Stimulated activated CD4-positive, alpha-beta T cell treated with anti-CD3 and anti-CD28 coated beads, Interleukin-1b, Interleukin-23, amount 100 ng/mL, for 48 hours (primary cell): ENCODE results near the gene SMKR1.
"Not testable (repeated sequence)": the region's sequence is repeated elsewhere in the genome, so short reads cannot be mapped to it uniquely, and the experiment has no call there.

Experiments
- DNase-seq: peaks from one replicate; pipeline ENCODE4 v3.0.0-alpha.2; 2020

SMKR1 gene

DNA sequence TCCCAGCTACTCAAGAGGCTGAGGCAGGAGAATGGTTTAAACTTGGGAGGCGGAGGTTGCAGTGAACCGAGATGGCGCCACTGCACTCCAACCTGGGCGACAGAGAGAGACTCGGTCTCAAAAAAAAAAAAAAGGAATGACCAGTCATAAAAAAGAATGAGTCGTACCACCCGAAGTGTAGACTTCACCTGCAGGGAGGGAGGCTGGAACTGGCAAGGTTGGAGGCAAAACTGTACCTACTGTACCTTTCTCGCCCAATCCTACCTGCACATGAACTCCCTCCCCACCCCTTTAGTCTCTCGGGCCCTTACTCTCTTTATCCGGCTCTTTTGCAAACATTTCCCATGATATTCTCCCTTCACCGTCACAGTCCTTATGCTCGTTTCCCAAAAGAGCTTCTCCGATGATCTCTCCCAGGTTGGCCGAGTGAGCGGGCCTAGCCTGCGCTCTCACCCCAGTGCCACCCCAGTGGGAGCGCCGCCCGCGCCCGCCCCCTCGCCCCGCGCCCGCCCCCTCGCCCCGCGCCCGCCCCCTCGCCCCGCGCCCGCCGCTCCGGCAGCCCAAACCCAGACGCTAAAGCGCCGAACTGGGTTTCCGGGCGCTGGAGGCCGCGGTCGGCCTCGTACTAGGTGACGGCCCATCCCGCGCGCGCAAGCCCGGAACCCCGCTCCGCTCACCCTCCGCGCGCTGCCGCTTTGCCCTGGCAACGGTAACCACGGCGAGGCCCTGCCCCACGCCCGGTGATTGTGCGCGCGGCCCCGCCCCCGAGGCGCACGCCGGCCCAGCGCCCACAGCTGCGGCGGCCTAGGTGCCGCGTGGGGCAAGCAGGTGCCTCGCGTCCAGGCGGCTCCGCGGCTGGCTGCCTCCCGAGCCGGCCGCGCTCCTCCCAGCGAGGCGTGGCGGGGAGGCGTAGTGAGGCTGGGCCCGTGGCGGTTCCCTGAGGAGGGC, at the start of gene SMKR1:
Gene SMKR1 (plus strand): TSS at position 772 of the 948 bp plus-strand sequence. CDS start 294 bp downstream, outside the sequence.
- peak; percentile 85 for DNase-seq

- DNase-seq = no peak
These were observed 49.6 kb upstream of the SMKR1 start for GRCh38 chr7:129452589-129453231.

DNA sequence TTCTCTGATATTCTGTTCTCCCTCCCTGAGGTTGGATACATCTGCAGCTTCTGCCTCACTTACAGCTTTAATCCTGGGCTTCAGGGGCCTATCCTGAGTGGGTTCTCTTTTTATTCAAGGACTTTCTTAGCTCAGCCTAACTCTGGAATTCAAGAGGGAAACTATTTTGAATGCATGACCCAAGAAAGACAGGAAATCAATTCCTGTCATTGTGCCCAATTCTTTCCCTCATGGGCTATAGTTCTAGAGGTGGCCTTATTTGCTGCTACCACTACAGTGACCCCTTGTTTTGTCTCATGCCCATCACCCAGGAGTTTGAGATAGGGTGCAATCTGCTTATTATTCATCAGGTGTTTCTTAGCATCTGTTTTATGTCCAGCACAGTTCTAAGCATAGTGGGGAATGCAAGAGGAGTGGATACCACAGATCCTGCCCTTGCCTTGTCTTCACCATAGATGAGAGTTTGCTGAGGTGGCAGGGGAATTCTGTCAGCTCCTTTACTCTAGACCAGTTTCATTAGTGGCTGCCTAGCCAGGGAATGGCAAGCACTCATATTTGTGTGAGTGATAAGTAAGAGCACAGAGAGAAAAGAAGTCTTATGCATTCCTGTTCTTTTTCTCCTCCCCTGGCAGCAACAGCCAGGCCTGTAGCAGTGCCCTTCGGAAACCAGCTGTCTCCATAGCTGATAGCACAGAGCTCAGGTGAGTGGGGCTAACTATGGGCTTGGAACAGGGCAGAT, 48.7 kb upstream of the SMKR1 start:
- DNase-seq = no peak

- DNase-seq = no peak
These were observed 48.1 kb upstream of the SMKR1 start for GRCh38 chr7:129454249-129454551.

DNA sequence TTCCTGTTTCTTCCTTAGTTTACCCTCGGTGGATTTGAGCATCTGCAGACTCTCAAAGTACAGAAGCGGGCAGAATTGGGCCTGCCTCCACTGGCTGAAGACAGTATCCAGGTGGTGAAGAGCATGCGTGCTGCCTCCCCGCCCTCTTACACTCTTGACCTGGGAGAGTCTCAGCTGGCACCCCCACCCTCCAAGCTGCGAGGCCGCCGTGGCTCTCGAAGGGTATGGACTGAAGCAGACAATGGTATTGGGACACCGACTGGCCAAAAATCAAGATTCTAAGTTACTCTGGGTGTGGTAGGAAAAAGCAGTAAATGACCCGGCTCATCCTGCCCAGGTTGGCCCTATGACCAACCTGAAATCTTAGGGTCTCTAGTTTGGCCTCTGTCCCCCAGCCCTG, 45.9 kb upstream of the SMKR1 start:
- no peak for DNase-seq

DNA sequence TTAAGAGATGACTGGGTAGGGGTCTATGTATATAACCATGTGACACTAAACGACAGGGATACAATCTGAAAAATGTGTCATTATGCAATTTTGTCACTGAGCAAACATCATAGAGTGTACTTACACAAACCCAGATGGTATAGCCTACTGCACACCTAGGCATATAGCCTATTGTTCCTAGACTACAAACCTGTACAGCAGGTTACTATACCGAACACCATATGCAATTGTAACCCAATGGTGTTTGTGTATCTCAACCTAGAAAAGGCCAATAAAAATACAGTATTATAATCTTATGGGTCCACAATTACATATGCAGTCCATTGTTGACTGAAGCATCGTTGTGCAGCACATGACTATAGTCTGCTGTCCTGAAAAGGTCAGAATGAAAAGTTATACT, 45.2 kb upstream of the SMKR1 start:
- DNase-seq = no peak

- DNase-seq = no peak
These were observed 44.2 kb upstream of the SMKR1 start for GRCh38 chr7:129458171-129458570.

GRCh38 chr7:129461809-129462208, 40.5 kb upstream of the SMKR1 start:
- DNase-seq = no peak

DNA sequence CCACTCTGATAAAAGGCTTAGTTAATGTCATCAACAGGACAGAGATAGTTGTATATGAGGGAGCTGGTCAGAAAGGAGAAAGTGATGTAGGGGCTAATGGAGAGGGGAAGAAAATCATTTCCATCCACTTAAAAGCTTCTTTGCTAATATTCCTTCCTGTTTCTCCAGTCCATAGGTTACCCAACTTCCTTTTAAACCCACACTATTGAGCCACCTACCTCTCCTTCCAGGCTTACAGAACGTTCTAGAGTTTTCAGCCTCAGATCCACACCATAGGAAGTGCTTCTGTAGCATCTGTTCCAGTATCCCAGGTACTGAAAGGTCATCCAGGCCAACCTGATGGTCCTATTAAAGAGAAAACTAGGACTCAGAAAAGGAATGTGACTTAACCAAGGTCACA, 39.9 kb upstream of the SMKR1 start:
- DNase-seq = no peak

DNA sequence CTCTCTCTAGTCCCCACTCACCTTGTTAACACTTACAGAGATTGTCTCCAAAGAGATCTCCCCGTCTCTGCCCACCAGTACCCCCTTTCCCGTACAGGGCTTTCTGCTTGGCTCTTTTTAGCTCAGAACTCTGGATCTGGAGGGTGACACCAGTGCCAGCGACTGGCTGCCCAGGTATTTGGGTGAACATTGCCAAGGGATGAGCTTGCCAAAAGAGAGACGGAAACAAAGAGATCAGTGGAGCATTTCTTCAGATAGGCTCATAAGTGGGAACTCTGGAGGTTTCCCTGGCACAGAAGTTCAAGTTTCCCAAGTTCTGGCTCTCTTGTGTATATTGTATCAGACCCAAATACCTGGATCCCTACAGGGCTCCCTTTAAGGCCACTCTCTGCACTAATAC, 38.1 kb upstream of the SMKR1 start:
- DNase-seq = no peak

DNA sequence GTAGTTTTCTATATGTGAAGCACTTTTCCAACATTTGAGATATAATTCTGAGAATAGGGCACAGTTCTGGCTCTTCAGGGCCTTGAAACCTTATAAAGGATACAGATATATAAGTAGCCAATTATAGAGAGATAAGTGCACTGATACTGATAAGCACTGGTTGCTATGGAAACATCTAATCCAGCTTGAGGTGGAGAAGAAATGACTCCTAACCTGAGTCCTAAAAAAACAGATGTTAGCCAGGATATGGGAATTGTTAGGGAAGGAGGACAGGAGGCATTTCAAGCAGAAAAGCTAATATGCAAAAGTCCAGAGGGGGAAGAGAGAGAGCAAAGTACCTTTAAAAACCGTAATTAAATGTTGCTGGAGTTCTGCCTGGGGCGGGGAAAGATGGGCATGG, 37.3 kb upstream of the SMKR1 start:
- DNase-seq = no peak

GRCh38 chr7:129466796-129467195, 35.5 kb upstream of the SMKR1 start:
- no peak for DNase-seq

DNA sequence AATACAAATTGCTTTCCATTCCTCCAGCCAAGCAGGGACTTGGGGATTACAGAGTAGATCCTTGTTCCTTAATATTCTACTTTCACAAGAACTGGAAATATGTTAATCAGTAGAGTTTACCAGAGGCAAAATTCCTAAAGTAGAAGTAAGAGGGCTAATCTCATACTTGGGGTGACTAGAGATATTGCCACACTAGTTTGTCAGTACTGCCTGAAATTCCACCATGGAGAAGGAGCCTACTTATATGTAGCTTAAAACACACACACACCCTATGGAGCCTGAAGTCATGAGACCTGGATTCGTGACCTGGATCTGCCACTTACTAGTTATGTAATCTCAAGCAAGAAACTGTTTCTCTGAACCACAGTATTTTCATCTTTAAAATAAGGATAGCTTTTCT, 34.2 kb upstream of the SMKR1 start:
- no peak for DNase-seq

DNA sequence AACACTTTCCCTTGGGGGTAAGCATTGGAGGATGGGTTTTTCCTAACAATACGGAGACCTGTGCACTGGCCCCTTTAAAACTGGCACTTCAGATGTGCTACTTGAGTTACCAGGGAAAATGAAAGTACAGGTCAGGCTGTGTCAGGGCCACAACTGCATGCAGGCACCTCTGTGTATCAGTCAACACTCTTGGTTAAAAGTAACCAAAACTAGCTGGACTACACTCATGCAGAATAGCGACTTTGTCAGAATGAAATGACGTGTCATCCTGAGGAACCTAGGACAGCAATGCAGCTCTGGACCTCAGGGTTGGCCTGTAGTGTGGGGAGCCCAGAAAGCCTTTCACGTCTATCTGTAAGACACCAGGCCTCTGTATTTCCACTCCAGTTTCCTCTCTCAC, 33.8 kb upstream of the SMKR1 start:
- DNase-seq = no peak

DNA sequence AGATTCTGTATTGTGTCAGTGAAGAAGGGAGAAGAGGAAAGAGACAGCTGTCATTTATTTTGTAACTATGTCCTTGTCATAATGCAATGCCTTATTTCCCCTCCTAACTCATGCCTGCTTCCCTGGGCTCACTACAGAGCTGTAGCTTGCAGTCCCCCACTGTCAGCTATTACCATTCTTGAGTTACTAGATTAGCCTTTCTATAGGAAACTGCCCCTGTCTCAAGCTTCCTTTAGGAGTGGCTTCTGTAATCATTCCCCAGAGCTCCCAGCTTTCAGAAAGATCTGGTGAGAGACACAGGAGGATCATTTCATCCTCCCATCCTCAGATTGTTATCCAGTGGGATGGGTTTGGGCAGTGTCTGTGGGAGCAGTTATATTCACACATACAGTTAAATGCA, 32.4 kb upstream of the SMKR1 start:
- no peak for DNase-seq

DNA sequence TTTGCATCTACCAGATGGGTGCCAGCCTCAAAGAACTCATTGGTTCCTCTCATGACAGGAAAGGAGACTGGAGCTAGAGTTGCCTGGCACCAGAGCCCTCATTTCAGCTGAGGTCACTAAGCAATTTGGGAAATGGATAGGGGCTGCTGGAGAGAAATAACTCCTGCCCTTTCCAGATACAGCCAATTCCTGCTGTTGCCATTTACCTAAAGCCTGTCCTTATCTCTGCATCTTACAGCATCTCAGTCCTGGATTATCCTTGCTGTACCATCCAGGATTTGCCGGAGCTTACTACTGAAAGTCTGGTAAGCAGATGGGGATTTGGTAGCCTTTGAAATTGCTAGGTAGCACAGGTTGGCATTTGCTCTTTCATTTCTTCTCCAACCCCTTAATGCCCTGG, 31.9 kb upstream of the SMKR1 start:
- no peak for DNase-seq

DNA sequence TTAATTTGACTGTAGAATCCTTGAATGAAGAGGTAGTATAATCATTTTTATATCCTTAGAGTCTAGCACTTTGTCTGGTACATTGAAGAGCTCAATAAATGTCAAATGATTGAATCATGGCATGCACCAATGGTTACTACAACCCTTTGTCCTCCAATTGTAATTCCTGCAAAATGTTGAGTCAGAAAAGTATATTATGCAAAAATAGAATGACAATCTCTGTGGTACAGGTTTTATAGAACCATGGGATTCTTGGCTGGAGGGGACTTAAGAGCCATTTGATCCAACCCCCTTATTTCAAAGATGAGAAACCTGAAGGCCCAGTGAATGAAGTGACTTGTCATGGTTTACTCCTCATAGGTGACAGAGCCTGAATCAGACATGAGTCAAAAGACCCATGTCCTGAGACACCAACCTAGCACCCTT, 30.9 kb upstream of the SMKR1 start:
- DNase-seq = no peak

DNA sequence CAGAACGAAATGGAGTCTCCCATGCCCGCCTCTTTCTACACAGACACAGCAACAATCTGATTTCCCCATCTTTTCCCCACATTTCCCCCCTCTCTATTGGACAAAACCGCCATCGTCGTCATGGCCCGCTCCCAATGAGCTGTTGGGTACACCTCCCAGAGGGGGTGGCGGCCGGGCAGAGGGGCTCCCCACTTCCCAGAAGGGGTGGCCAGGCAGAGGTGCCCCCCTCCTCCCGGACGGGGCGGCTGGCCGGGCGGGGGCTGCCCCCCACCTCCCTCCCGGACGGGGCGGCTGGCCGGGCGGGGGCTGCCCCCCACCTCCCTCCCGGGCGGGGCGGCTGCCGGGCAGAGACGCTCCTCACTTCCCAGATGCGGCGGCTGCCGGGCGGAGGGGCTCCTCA, 26.4 kb upstream of the SMKR1 start:
- DNase-seq = not testable (repeated sequence)

GRCh38 chr7:129476398-129476797, 25.9 kb upstream of the SMKR1 start:
- not testable (repeated sequence) for DNase-seq

DNA sequence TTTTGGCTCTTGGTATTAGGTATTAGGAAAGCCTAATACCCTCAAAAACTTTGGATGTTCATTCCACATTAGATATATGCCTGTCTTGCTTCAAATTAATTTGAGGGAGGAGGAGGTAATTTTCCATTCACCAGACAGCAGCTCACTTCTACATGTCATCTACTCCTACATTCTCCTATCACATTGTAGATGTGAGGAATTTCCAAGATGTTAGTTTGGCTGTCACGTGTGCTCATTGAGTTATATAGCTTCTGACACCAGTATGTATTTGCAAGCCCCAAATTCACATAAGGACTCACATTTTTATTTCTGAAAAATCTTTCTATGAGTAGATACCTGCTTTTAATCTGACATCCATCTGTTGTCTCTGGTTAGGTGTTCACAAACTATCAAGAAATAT, 22.5 kb upstream of the SMKR1 start:
- no peak for DNase-seq

GRCh38 chr7:129480674-129481363, 21.5 kb upstream of the SMKR1 start:
- DNase-seq = no peak

GRCh38 chr7:129481376-129481775, 21.0 kb upstream of the SMKR1 start:
- DNase-seq = not testable (repeated sequence)

DNA sequence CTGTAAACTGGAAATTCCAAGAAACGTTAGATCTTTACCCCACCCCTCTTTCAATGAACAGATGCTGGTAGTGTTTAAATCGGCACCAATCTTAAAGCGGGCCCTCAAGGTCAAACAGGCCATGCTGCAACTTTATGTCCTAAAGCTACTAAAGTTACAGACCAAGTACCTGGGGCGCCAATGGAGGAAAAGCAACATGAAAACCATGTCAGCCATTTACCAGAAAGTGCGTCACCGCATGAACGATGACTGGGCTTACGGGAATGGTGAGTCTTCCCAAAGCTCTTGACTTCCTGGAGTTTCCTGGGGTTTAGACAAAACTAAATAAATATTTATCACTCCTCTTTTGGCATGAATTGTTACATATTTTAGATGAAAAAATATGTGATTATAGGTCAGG, 19.6 kb upstream of the SMKR1 start:
- DNase-seq = no peak
